HFF-Myc (cell line): ENCODE data around the gene NEIL1.
"Not testable (repeated sequence)": the region's sequence is repeated elsewhere in the genome, so short reads cannot be mapped to it uniquely, and the experiment has no call there.

Experiments
- DNase-seq: peaks from one replicate; pipeline ENCODE4 v3.0.0-alpha.2; 2011; ENCODE audit warnings: low read depth; ENCODE audit errors: extremely low read depth
- H3K4me3 ChIP-seq: replicated peaks from 2 replicates; pipeline ENCODE4 v1.5.1; 2011; ENCODE audit warnings: low read depth, mild to moderate bottlenecking, control low read depth, low read length
- CTCF ChIP-seq: IDR thresholded peaks from 2 replicates; pipeline ENCODE4 v1.5.1; 2012; ENCODE audit warnings: mild to moderate bottlenecking, low read depth, low read length, control low read depth; ENCODE audit errors: missing control alignments

NEIL1 gene

GRCh38 chr15:75327005-75327404, 19.8 kb upstream of the NEIL1 start:
- no peak overlapping the region for H3K4me3 ChIP-seq
- DNase-seq, result no peak
- no peak for TF ChIP-seq CTCF

- no peak for TF ChIP-seq CTCF
- H3K4me3 ChIP-seq, result no peak overlapping the region
- no peak for DNase-seq
These were observed 19.3 kb upstream of the NEIL1 start for GRCh38 chr15:75327491-75327890.

GRCh38 chr15:75328493-75329314, 18.1 kb upstream of the NEIL1 start:
- no peak overlapping the region for H3K4me3 ChIP-seq
- no peak for DNase-seq
- no peak for TF ChIP-seq CTCF

GRCh38 chr15:75329571-75329970, 17.3 kb upstream of the NEIL1 start:
- no peak for TF ChIP-seq CTCF
- no peak overlapping the region for H3K4me3 ChIP-seq
- no peak for DNase-seq

GRCh38 chr15:75332093-75332492, 14.7 kb upstream of the NEIL1 start:
- not testable (repeated sequence) for H3K4me3 ChIP-seq, DNase-seq

- DNase-seq, H3K4me3 ChIP-seq: not testable (repeated sequence)
These were observed 13.0 kb upstream of the NEIL1 start for GRCh38 chr15:75333654-75334419.

GRCh38 chr15:75335313-75335704, 11.5 kb upstream of the NEIL1 start:
- peak overlapping the region; percentile 85 for H3K4me3 ChIP-seq
- no peak for DNase-seq
- TF ChIP-seq CTCF, result no peak
